ENCODE data around the gene SRA1. TPM values are rescaled to one million over a fixed set of nuclear protein-coding genes. Genes with fewer than 3 reads are reported as not detected.

SRA1 gene
- total RNA-seq, 1 donor from 2014 or later: 72.4 TPM

DNA sequence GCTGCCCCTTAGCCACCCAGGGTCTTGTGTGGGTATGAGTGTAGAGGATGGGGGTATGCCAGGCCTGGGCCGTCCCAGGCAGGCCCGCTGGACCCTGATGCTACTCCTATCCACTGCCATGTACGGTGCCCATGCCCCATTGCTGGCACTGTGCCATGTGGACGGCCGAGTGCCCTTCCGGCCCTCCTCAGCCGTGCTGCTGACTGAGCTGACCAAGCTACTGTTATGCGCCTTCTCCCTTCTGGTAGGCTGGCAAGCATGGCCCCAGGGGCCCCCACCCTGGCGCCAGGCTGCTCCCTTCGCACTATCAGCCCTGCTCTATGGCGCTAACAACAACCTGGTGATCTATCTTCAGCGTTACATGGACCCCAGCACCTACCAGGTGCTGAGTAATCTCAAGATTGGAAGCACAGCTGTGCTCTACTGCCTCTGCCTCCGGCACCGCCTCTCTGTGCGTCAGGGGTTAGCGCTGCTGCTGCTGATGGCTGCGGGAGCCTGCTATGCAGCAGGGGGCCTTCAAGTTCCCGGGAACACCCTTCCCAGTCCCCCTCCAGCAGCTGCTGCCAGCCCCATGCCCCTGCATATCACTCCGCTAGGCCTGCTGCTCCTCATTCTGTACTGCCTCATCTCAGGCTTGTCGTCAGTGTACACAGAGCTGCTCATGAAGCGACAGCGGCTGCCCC, 10.0 kb upstream of the SRA1 start:
- H3K9ac ChIP-seq (ENCODE audit: low read length): no peak overlapping the region
- no peak overlapping the region for H3K4me3 ChIP-seq (ENCODE audit: insufficient read depth, low read depth, low read length)
- TF ChIP-seq, protein P1, sequence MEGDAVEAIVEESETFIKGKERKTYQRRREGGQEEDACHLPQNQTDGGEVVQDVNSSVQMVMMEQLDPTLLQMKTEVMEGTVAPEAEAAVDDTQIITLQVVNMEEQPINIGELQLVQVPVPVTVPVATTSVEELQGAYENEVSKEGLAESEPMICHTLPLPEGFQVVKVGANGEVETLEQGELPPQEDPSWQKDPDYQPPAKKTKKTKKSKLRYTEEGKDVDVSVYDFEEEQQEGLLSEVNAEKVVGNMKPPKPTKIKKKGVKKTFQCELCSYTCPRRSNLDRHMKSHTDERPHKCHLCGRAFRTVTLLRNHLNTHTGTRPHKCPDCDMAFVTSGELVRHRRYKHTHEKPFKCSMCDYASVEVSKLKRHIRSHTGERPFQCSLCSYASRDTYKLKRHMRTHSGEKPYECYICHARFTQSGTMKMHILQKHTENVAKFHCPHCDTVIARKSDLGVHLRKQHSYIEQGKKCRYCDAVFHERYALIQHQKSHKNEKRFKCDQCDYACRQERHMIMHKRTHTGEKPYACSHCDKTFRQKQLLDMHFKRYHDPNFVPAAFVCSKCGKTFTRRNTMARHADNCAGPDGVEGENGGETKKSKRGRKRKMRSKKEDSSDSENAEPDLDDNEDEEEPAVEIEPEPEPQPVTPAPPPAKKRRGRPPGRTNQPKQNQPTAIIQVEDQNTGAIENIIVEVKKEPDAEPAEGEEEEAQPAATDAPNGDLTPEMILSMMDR (IDR thresholded peaks at IDR 0.05; ENCODE audit: insufficient read depth, low read depth, low read length): no peak
- TF ChIP-seq EZH2 (IDR thresholded peaks at IDR 0.05; ENCODE audit: insufficient read depth, low read length): no peak
- peaks cover 9% of the 10 kb centered on the region for H3K36me3 ChIP-seq (ENCODE audit: insufficient read depth, low read length)
- peaks cover 18% of the 10 kb centered on the region for H3K4me1 ChIP-seq (ENCODE audit: insufficient read depth, low read length)
- no peak for DNase-seq (ENCODE audit: low read depth)
- H2AFZ ChIP-seq (ENCODE audit: low read depth, low read length): no peak overlapping the region
- H3K4me2 ChIP-seq (ENCODE audit: low read length): no peak overlapping the region
- H3K9me3 Mint-ChIP-seq (ENCODE audit: unreplicated experiment): no peaks in the 10 kb centered on the region
- H3K27ac Mint-ChIP-seq (ENCODE audit: unreplicated experiment): no peak overlapping the region
- no peaks in the 10 kb centered on the region for H3K27me3 ChIP-seq (ENCODE audit: insufficient read depth, low read length)
- no peaks in the 10 kb centered on the region for H3K9me3 ChIP-seq (ENCODE audit: insufficient read depth, low read depth, low read length)
- H3K36me3 Mint-ChIP-seq (ENCODE audit: low read depth, unreplicated experiment): peaks cover 14% of the 10 kb centered on the region
- H3K27ac ChIP-seq (ENCODE audit: low read depth, low read length): no peak overlapping the region
- H4K20me1 ChIP-seq (ENCODE audit: insufficient read depth, low read length): peaks cover 16% of the 10 kb centered on the region
- H3K4me1 Mint-ChIP-seq (ENCODE audit: low read depth, unreplicated experiment): peaks cover 10% of the 10 kb centered on the region
- peaks cover 43% of the 10 kb centered on the region for H3K79me2 ChIP-seq (ENCODE audit: insufficient read depth, low read length)
- H3K27me3 Mint-ChIP-seq (ENCODE audit: low read depth, unreplicated experiment): peaks cover 2% of the 10 kb centered on the region
- H3K4me3 Mint-ChIP-seq (ENCODE audit: unreplicated experiment): peak overlapping the region; percentile 64
- FAIRE-seq: no peak

GRCh38 chr5:140566665-140567064, 9.4 kb upstream of the SRA1 start:
- Histone ChIP-seq H3K9me3 (ENCODE audit: insufficient read depth, low read depth, low read length) (no peaks in the 10 kb centered on the region), H2AFZ (ENCODE audit: low read depth, low read length) (no peak overlapping the region), H3K4me1 (ENCODE audit: insufficient read depth, low read length) (peaks cover 18% of the 10 kb centered on the region), H3K9ac (ENCODE audit: low read length) (no peak overlapping the region), H3K36me3 (ENCODE audit: insufficient read depth, low read length) (peaks cover 9% of the 10 kb centered on the region), H4K20me1 (ENCODE audit: insufficient read depth, low read length) (peaks cover 16% of the 10 kb centered on the region), H3K4me3 (ENCODE audit: insufficient read depth, low read depth, low read length) (no peak overlapping the region), H3K4me2 (ENCODE audit: low read length) (peak overlapping the region; percentile 100), H3K79me2 (ENCODE audit: insufficient read depth, low read length) (peaks cover 43% of the 10 kb centered on the region), H3K27ac (ENCODE audit: low read depth, low read length) (no peak overlapping the region), H3K27me3 (ENCODE audit: insufficient read depth, low read length) (no peaks in the 10 kb centered on the region)
- Mint-ChIP-seq H3K4me1 (ENCODE audit: low read depth, unreplicated experiment) (peaks cover 10% of the 10 kb centered on the region), H3K27me3 (ENCODE audit: low read depth, unreplicated experiment) (peaks cover 1% of the 10 kb centered on the region), H3K27ac (ENCODE audit: unreplicated experiment) (no peak overlapping the region), H3K4me3 (ENCODE audit: unreplicated experiment) (peak overlapping the region; percentile 90), H3K36me3 (ENCODE audit: low read depth, unreplicated experiment) (peaks cover 18% of the 10 kb centered on the region), H3K9me3 (ENCODE audit: unreplicated experiment) (no peaks in the 10 kb centered on the region)
- TF ChIP-seq EZH2 (IDR thresholded peaks at IDR 0.05; ENCODE audit: insufficient read depth, low read length): no peak
- TF ChIP-seq, protein P1 (IDR thresholded peaks at IDR 0.05; ENCODE audit: insufficient read depth, low read depth, low read length): no peak
- FAIRE-seq: no peak
- DNase-seq (ENCODE audit: low read depth): no peak

- no peaks in the 10 kb centered on the region for H3K9me3 Mint-ChIP-seq (ENCODE audit: unreplicated experiment)
- peaks cover 22% of the 10 kb centered on the region for H3K36me3 Mint-ChIP-seq (ENCODE audit: low read depth, unreplicated experiment)
- peaks cover 10% of the 10 kb centered on the region for H3K4me1 Mint-ChIP-seq (ENCODE audit: low read depth, unreplicated experiment)
- Histone ChIP-seq H3K4me3 (ENCODE audit: insufficient read depth, low read depth, low read length) (peak overlapping the region; percentile 99), H3K27ac (ENCODE audit: low read depth, low read length) (peak overlapping the region; percentile 83), H3K36me3 (ENCODE audit: insufficient read depth, low read length) (peaks cover 9% of the 10 kb centered on the region), H3K9ac (ENCODE audit: low read length) (peak overlapping the region; percentile 97), H3K4me2 (ENCODE audit: low read length) (peak overlapping the region; percentile 100), H4K20me1 (ENCODE audit: insufficient read depth, low read length) (peaks cover 16% of the 10 kb centered on the region), H3K9me3 (ENCODE audit: insufficient read depth, low read depth, low read length) (no peaks in the 10 kb centered on the region), H3K27me3 (ENCODE audit: insufficient read depth, low read length) (no peaks in the 10 kb centered on the region), H2AFZ (ENCODE audit: low read depth, low read length) (no peak overlapping the region), H3K4me1 (ENCODE audit: insufficient read depth, low read length) (peaks cover 18% of the 10 kb centered on the region), H3K79me2 (ENCODE audit: insufficient read depth, low read length) (peaks cover 43% of the 10 kb centered on the region)
- no peaks in the 10 kb centered on the region for H3K27me3 Mint-ChIP-seq (ENCODE audit: low read depth, unreplicated experiment)
- H3K27ac Mint-ChIP-seq (ENCODE audit: unreplicated experiment): peak overlapping the region; percentile 29
- peak overlapping the region; percentile 90 for H3K4me3 Mint-ChIP-seq (ENCODE audit: unreplicated experiment)
- FAIRE-seq (no peak), DNase-seq (ENCODE audit: low read depth) (no peak)
- no peak for TF ChIP-seq EZH2 (IDR thresholded peaks at IDR 0.05; ENCODE audit: insufficient read depth, low read length)
Measured at GRCh38 chr5:140565780-140566095, 8.5 kb upstream of the SRA1 start.
